MM.1S (cell line): Measurements from ENCODE around the gene HCN2.

Experiments
- CTCF ChIP-seq: fragments of 300-600 bp; sonication (generic); IDR thresholded peaks from 2 replicates; pipeline ENCODE4 v1.5.1; 2016; ENCODE audit warnings: antibody characterized with exemption, low read length, mixed read lengths
- EZH2 ChIP-seq: fragments of 300-600 bp; sonication (generic); optimal IDR thresholded peaks from 2 replicates; pipeline ENCODE3; 2017; ENCODE audit warnings: low read depth, mild to moderate bottlenecking, antibody characterized with exemption, low read length, mixed read lengths

GRCh38 chr19:660793-661426 is 71.2 kb downstream of the HCN2 start:
- TF ChIP-seq EZH2 (no peak), CTCF (no peak)
